Naive thymus-derived CD4-positive, alpha-beta T cell (primary cell): ENCODE measurements around the gene FKBP5. TPM values are rescaled to one million over a fixed set of nuclear protein-coding genes. Genes with fewer than 3 reads are reported as not detected.
A peak's percentile ranks its signal among the peaks of the same experiment; 100 is the strongest.

Source experiments
- ATAC-seq: fragments of 150-1000 bp; cut with Tn5 transposase; 2 replicates; pipeline ENCODE4 v1.10.0; 2021; ENCODE audit warnings: mild to moderate bottlenecking, moderate library complexity
- CTCF ChIA-PET: fragments of 350-600 bp; sonication (Branson Sonifier 250); formaldehyde crosslinking; loops from one replicate; lab custom pipeline; 2021; ENCODE audit warnings: antibody characterized with exemption; lab: Charles Lee
- POLR2A ChIA-PET: fragments of 350-600 bp; sonication (Branson Sonifier 250); formaldehyde crosslinking; loops from one replicate; lab custom pipeline; 2021; ENCODE audit warnings: antibody characterized with exemption, inconsistent platforms; lab: Charles Lee
- DNase-seq, 9 donors: peaks; one replicate each; pipeline versions ENCODE4 v3.0.0 to v3.0.0-alpha.2; 2020 to 2022; ENCODE audit warnings: mixed read lengths in 1 of 9
- H3K27ac ChIP-seq: one replicate; pipeline ENCODE4 v1.7.0; 2013; ENCODE audit warnings: mild to moderate bottlenecking, low read depth, low read length, moderate library complexity
- H3K27me3 ChIP-seq, 2 donors: one replicate each; pipeline ENCODE4 v1.7.0; 2013; ENCODE audit warnings: low read length in 2 of 2, mild to moderate bottlenecking in 2 of 2, moderate library complexity in 2 of 2; ENCODE audit not compliant: control insufficient read depth in 2 of 2, insufficient read depth in 2 of 2
- H3K36me3 ChIP-seq, 3 experiments: 1 replicate in 2 of 3; 2 replicates in 1 of 3; pipeline ENCODE4 v1.7.0; 2013; ENCODE audit warnings: low read length in 3 of 3, mild to moderate bottlenecking in 3 of 3, moderate library complexity in 1 of 3; ENCODE audit not compliant: insufficient read depth in 3 of 3, control insufficient read depth in 2 of 3
- H3K4me1 ChIP-seq, 2 donors: one replicate each; pipeline ENCODE4 v1.7.0; 2013; ENCODE audit warnings: low read length in 2 of 2, mild to moderate bottlenecking in 2 of 2, moderate library complexity in 1 of 2; ENCODE audit not compliant: control insufficient read depth in 2 of 2, insufficient read depth in 2 of 2
- H3K4me3 ChIP-seq: 2 replicates; pipeline ENCODE4 v1.7.0; 2013; ENCODE audit warnings: mild to moderate bottlenecking, low read length
- H3K9me3 ChIP-seq, 3 experiments: 1 replicate in 2 of 3; 2 replicates in 1 of 3; pipeline ENCODE4 v1.7.0; 2013; ENCODE audit warnings: low read length in 3 of 3; ENCODE audit not compliant: control insufficient read depth in 2 of 3
- H3K27ac Mint-ChIP-seq, 9 donors: one replicate each; pipeline ENCODE4 v1.8.0; 2020 to 2022; ENCODE audit warnings: mixed read lengths in 9 of 9, mild to moderate bottlenecking in 8 of 9, moderate library complexity in 5 of 9, inconsistent platforms in 2 of 9
- H3K27me3 Mint-ChIP-seq, 5 donors: one replicate each; pipeline ENCODE4 v1.8.0; 2021 to 2022; ENCODE audit warnings: mixed read lengths in 5 of 5, mild to moderate bottlenecking in 1 of 5
- H3K36me3 Mint-ChIP-seq, 5 donors: one replicate each; pipeline ENCODE4 v1.8.0; 2020 to 2022; ENCODE audit warnings: mixed read lengths in 5 of 5, mild to moderate bottlenecking in 3 of 5, inconsistent platforms in 1 of 5
- H3K4me1 Mint-ChIP-seq, 7 donors: one replicate each; pipeline ENCODE4 v1.8.0; 2020 to 2022; ENCODE audit warnings: mixed read lengths in 7 of 7, mild to moderate bottlenecking in 3 of 7, inconsistent platforms in 1 of 7
- H3K4me3 Mint-ChIP-seq, 10 donors: one replicate each; pipeline ENCODE4 v1.8.0; 2020 to 2022; ENCODE audit warnings: mild to moderate bottlenecking in 10 of 10, mixed read lengths in 10 of 10, moderate library complexity in 6 of 10, inconsistent platforms in 2 of 10
- H3K9me3 Mint-ChIP-seq, 11 donors: one replicate each; pipeline ENCODE4 v1.8.0; 2020 to 2022; ENCODE audit warnings: mixed read lengths in 11 of 11, mild to moderate bottlenecking in 4 of 11, inconsistent platforms in 1 of 11, moderate library complexity in 1 of 11
- intact Hi-C, 2 donors: fragments of 100-400 bp; cut with micrococcal nuclease; formaldehyde crosslinking; loops; one replicate each; pipeline ENCODE4 v1.15.1; 2023
- polyA plus RNA-seq, 2 donors: library from polyadenylated mRNA; unstranded; fragments of 300-500 nt; fragmentation: Illumina TruSeq; gene quantifications; one replicate each; pipeline ENCODE4 v1.2.3, GENCODE V29; 2021
- total RNA-seq, 6 experiments: library from RNA in 5 of 6; stranded (reverse) in 5 of 6; gene quantifications; 1 replicate in 5 of 6; 2 replicates in 1 of 6; pipeline ENCODE4 v1.2.3 and lab custom pipeline; 2021 to 2026

The FKBP5 gene
- total and polyA plus RNA-seq, 7 experiments from 2014 or later, result 56.7 to 324 (median 80.2) TPM

DNA sequence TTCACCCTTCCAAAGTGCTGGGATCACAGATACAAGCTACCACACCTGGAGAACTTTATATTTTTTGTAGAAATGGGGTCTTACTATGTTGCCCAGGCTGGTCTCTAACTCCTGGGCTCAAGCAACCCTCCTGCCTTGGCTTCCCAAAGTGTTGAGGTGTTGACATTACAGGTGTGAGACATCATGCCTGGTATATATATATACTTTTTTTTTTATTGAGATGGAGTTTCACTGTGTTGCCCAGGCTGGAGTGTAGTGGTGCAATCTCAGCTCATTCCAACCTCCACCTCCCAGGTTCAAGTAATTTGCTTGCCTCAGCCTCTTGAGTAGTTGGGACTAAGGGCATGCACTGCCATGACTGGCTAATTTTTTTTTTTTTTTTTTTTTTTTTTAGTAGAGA, 5.4 kb downstream of the FKBP5 start:
- CTCF ChIA-PET, result interaction anchor here (0.6 to 2.8 kb wide), 4 partner anchors 9 to 82 kb away, joined by 3 to 19 read pairs (median 4); partner anchors contain the start of gene ARMC12
- Mint-ChIP-seq H3K27ac (peak overlapping the region in 5 of 9 donors; percentile 42 to 85 (median 77)), H3K4me1 (peaks cover 19 to 64% (median 50%) of the 10 kb centered on the region in 7 donors), H3K9me3 (peaks cover 0 to 2% (median 0%) of the 10 kb centered on the region in 11 donors), H3K27me3 (no peaks in the 10 kb centered on the region), H3K36me3 (peaks cover 0 to 20% (median 17%) of the 10 kb centered on the region in 5 donors), H3K4me3 (peak overlapping the region in 7 of 10 donors; percentile 7 to 72 (median 51))
- ATAC-seq, result no peak
- POLR2A ChIA-PET, result interaction anchor here (0.6 to 8.2 kb wide), 6 partner anchors 9 to 914 kb away, joined by 3 to 79 read pairs (median 8); no protein-coding TSS in a partner anchor
- no peak overlapping the region for H3K4me3 ChIP-seq
- intact Hi-C loops, result no loop called here
- DNase-seq, result no peak
- no peaks in the 10 kb centered on the region for H3K9me3 ChIP-seq
- no peak overlapping the region for H3K27ac ChIP-seq
- H3K27me3 ChIP-seq, result no peaks in the 10 kb centered on the region
- H3K36me3 ChIP-seq, result peaks cover 0 to 21% (median 3%) of the 10 kb centered on the region in 3 experiments
- peaks cover 20 to 42% of the 10 kb centered on the region in 2 donors for H3K4me1 ChIP-seq

DNA sequence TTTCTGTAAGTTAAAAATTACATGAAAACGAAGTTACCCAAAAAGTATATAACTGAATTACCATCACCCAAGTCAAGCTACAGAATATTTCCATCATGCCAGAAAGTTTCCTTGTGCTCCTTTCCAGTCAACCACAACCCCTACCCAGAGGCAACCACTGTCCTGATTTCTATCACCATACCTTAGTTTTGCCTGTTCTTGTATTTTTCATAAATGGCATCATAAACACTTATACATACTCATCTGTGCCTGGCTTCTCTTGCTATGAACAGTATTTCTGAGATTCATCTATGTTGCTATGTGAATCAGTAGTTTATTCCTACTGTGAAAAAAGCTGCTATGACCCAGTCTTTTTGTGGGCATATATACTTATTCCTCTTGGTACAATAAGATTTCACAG, 7.4 kb downstream of the FKBP5 start:
- Mint-ChIP-seq H3K9me3 (peaks cover 0 to 2% (median 0%) of the 10 kb centered on the region in 11 donors), H3K27me3 (no peaks in the 10 kb centered on the region), H3K27ac (peak overlapping the region in 7 of 9 donors; percentile 3 to 88 (median 60)), H3K4me1 (peaks cover 29 to 80% (median 70%) of the 10 kb centered on the region in 7 donors), H3K36me3 (peaks cover 0 to 25% (median 17%) of the 10 kb centered on the region in 5 donors), H3K4me3 (peak overlapping the region; percentile 0 to 75 (median 53))
- Histone ChIP-seq H3K4me3 (no peak overlapping the region), H3K27ac (peak overlapping the region; percentile 15), H3K4me1 (peaks cover 15 to 55% of the 10 kb centered on the region in 2 donors), H3K9me3 (no peaks in the 10 kb centered on the region), H3K27me3 (no peaks in the 10 kb centered on the region), H3K36me3 (peaks cover 0 to 17% (median 3%) of the 10 kb centered on the region in 3 experiments)
- POLR2A ChIA-PET, result interaction anchor here (0.8 to 8.2 kb wide), 9 partner anchors 11 to 80 kb away, joined by 3 to 79 read pairs (median 4); no protein-coding TSS in a partner anchor
- DNase-seq (no peak), ATAC-seq (no peak)
- CTCF ChIA-PET, result interaction anchor here (1.0 to 2.8 kb wide), 4 partner anchors 12 to 57 kb away, joined by 3 to 19 read pairs (median 5); partner anchors contain the start of gene ARMC12
- intact Hi-C loops, result no loop called here

DNA sequence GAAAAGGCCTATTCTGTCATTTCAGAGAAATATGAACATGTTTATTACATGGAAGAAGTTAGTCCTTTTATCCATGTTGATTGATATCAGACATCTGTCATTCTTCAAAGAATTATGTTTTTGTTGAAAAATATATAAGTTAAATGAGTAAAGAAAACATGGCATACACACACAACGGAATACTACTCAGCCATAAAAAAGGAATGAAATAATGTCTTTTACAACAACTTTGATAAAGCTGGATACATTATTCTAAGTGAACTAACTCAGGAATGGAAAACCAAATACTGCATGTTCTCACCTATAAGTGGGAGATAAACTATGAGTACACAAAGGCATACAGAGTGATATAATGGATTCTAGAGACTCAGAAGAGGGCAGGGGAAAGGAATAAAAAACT, 9.3 kb downstream of the FKBP5 start:
- ChIA-PET CTCF (interaction anchor here (1.0 kb wide), 1 partner anchor 49 kb away, joined by 3 read pairs; no protein-coding TSS in a partner anchor), POLR2A (interaction anchor here (0.6 to 2.9 kb wide), 5 partner anchors 7 to 91 kb away, joined by 3 to 14 read pairs (median 4); no protein-coding TSS in a partner anchor)
- peaks cover 0 to 17% (median 3%) of the 10 kb centered on the region in 3 experiments for H3K36me3 ChIP-seq
- DNase-seq, result no peak
- H3K4me1 ChIP-seq, result peaks cover 19 to 63% of the 10 kb centered on the region in 2 donors
- H3K27me3 ChIP-seq, result no peaks in the 10 kb centered on the region
- H3K27ac Mint-ChIP-seq, result peak overlapping the region in 6 of 9 donors; percentile 11 to 90 (median 58)
- H3K27ac ChIP-seq, result no peak overlapping the region
- H3K36me3 Mint-ChIP-seq, result peaks cover 0 to 25% (median 17%) of the 10 kb centered on the region in 5 donors
- H3K27me3 Mint-ChIP-seq, result no peaks in the 10 kb centered on the region
- H3K4me3 Mint-ChIP-seq, result peak overlapping the region in 7 of 10 donors; percentile 7 to 72 (median 31)
- intact Hi-C loops, result loop anchor here in 1 of 2 donors (1.0 to 5.0 kb wide), 2 partner anchors 8 to 42 kb away; no protein-coding TSS in a partner anchor
- H3K9me3 ChIP-seq, result no peaks in the 10 kb centered on the region
- H3K4me1 Mint-ChIP-seq, result peaks cover 41 to 91% (median 82%) of the 10 kb centered on the region in 7 donors
- no peak overlapping the region for H3K4me3 ChIP-seq
- no peak for ATAC-seq
- H3K9me3 Mint-ChIP-seq, result peaks cover 0 to 2% (median 0%) of the 10 kb centered on the region in 11 donors

DNA sequence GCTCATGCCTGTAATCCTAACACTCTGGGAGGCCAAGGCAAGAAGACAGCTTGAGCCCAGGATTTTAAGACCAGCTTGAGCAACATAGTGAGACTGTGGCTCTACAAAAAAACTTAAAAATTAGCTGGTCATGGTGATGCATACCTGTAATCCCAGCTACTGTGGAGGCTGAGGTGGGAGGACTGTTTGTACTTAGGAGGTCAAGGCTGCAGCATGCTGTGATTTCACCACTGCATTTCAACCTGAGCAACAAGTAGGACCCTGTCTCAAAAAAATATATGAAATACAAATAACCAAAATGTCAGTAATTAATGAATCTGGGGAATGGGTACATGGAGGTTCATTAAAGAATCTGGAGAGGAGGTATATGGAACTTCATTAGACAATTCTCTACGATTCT, 9.9 kb downstream of the FKBP5 start:
- ChIA-PET POLR2A (interaction anchor here (0.9 to 2.9 kb wide), 6 partner anchors 8 to 76 kb away, joined by 3 to 14 read pairs (median 4); partner anchors contain the start of gene ARMC12), CTCF (interaction anchor here (0.6 to 1.0 kb wide), 3 partner anchors 50 to 60 kb away, joined by 3 to 4 read pairs (median 3); no protein-coding TSS in a partner anchor)
- no peak for DNase-seq
- H3K4me3 Mint-ChIP-seq, result peak overlapping the region in 9 of 10 donors; percentile 7 to 74 (median 52)
- no peaks in the 10 kb centered on the region for H3K27me3 Mint-ChIP-seq
- Histone ChIP-seq H3K9me3 (no peaks in the 10 kb centered on the region), H3K27me3 (no peaks in the 10 kb centered on the region), H3K4me1 (peaks cover 23 to 69% of the 10 kb centered on the region in 2 donors), H3K4me3 (no peak overlapping the region), H3K27ac (peak overlapping the region; percentile 43), H3K36me3 (peaks cover 0 to 13% (median 3%) of the 10 kb centered on the region in 3 experiments)
- peaks cover 46 to 95% (median 88%) of the 10 kb centered on the region in 7 donors for H3K4me1 Mint-ChIP-seq
- H3K36me3 Mint-ChIP-seq, result peaks cover 0 to 26% (median 17%) of the 10 kb centered on the region in 5 donors
- peak overlapping the region in 7 of 9 donors; percentile 21 to 90 (median 77) for H3K27ac Mint-ChIP-seq
- no peak for ATAC-seq
- H3K9me3 Mint-ChIP-seq, result peaks cover 0 to 2% (median 0%) of the 10 kb centered on the region in 11 donors
- intact Hi-C loops, result loop anchor here (1.0 to 5.0 kb wide), 3 partner anchors 8 to 42 kb away; no protein-coding TSS in a partner anchor

DNA sequence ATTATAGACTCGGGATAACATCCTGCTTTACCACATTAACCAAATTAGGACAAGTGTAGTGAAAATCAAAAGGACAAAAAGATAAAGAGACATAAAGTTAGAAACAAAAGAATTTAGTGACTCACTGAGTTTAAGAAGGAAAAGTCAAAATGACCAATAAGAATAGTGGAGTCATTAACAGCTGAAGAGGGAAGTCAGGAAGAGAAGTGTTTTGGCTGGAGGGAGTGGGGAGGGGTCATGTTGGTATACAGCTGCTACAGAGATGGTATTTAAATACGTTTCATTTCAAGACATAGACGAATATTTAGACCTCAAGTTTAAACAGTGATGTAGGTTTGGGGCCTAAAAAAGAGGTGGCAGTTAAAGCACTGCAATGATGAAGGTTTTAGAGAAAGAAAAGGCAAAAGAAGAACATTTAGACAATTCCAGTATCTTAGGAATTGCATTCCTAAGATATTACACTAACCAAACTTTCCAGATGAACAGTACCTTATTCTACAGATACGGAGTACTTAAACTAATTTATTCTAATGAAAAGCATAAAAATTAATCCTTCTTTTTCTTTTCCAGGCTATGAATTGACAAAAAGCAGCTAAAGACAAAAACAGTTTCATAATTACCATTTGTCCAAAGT, 10.6 kb downstream of the FKBP5 start:
- Histone ChIP-seq H3K27ac (peak overlapping the region; percentile 43), H3K4me1 (peaks cover 25 to 72% of the 10 kb centered on the region in 2 donors)

More for the DNA sequence above, 10.6 kb downstream of the FKBP5 start:
- no peak overlapping the region for H3K4me3 ChIP-seq
- Mint-ChIP-seq H3K27me3 (no peaks in the 10 kb centered on the region), H3K9me3 (peaks cover 0 to 2% (median 0%) of the 10 kb centered on the region in 11 donors), H3K36me3 (peaks cover 0 to 27% (median 17%) of the 10 kb centered on the region in 5 donors), H3K4me1 (peaks cover 47 to 100% (median 91%) of the 10 kb centered on the region in 7 donors), H3K27ac (peak overlapping the region in 7 of 9 donors; percentile 1 to 90 (median 77)), H3K4me3 (peak overlapping the region; percentile 0 to 74 (median 66))
- ChIA-PET POLR2A (interaction anchor here (1.0 to 2.9 kb wide), 6 partner anchors 9 to 59 kb away, joined by 3 to 14 read pairs (median 4); partner anchors contain the start of gene ARMC12), CTCF (interaction anchor here (0.6 to 1.0 kb wide), 7 partner anchors 47 to 94 kb away, joined by 3 to 4 read pairs (median 3); no protein-coding TSS in a partner anchor)
- H3K36me3 ChIP-seq, result peaks cover 0 to 13% (median 3%) of the 10 kb centered on the region in 3 experiments
- H3K27me3 ChIP-seq, result no peaks in the 10 kb centered on the region
- no peak for ATAC-seq
- intact Hi-C loops, result loop anchor here (1.0 to 5.0 kb wide), 2 partner anchors 10 to 41 kb away; no protein-coding TSS in a partner anchor
- H3K9me3 ChIP-seq, result no peaks in the 10 kb centered on the region
- DNase-seq, result no peak
